HEK293 (cell line): ENCODE measurements around the gene RAB9A.
"Not testable (repeated sequence)": the region's sequence is repeated elsewhere in the genome, so short reads cannot be mapped to it uniquely, and the experiment has no call there.

Source experiments
- ZBTB26 ChIP-seq: fragments of 450-650 bp; formaldehyde crosslinking; optimal IDR thresholded peaks from 2 replicates; pipeline ENCODE3; 2016; ENCODE audit warnings: missing biosample characterization, mild to moderate bottlenecking, missing genetic modification characterization
- ZNF221 ChIP-seq: fragments of 450-650 bp; formaldehyde crosslinking; IDR thresholded peaks from 2 replicates; pipeline ENCODE4 v1.5.1; 2017; ENCODE audit warnings: missing biosample characterization, missing genetic modification characterization, borderline replicate concordance
- ZNF677 ChIP-seq: fragments of 450-650 bp; IDR thresholded peaks from 2 replicates; pipeline ENCODE4 v1.5.0; 2018; ENCODE audit warnings: missing biosample characterization, mild to moderate bottlenecking, missing genetic modification characterization, moderate library complexity
- TF ChIP-seq, protein P1 (sequence below): fragments of 450-650 bp; formaldehyde crosslinking; IDR thresholded peaks from 2 replicates; pipeline ENCODE4 v1.5.1; 2016; ENCODE audit warnings: missing biosample characterization, missing genetic modification characterization
- TF ChIP-seq, protein P2 (sequence below): fragments of 450-650 bp; formaldehyde crosslinking; IDR thresholded peaks from 2 replicates; pipeline ENCODE4 v1.5.1; 2016; ENCODE audit warnings: missing biosample characterization, missing genetic modification characterization, low read depth

DNA sequence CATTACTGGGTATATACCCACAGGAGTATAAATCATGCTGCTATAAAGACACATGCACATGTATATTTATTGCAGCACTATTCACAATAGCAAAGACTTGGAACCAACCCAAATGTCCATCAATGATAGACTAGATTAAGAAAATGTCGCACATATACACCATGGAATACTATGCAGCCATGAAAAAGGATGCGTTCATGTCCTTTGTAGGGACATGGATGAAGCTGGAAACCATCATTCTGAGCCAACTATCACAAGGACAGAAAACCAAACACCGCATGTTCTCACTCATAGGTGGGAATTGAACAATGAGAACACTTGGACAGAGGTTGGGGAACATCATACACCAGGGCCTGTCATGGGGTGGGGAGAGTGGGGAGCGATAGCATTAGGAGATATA is 9.2 kb upstream of the RAB9A start:
- TF ChIP-seq ZNF221; ZBTB26 (tag by site-specific recombination); ZNF677 (tag by site-specific recombination): not testable (repeated sequence)
- TF ChIP-seq, protein P1, sequence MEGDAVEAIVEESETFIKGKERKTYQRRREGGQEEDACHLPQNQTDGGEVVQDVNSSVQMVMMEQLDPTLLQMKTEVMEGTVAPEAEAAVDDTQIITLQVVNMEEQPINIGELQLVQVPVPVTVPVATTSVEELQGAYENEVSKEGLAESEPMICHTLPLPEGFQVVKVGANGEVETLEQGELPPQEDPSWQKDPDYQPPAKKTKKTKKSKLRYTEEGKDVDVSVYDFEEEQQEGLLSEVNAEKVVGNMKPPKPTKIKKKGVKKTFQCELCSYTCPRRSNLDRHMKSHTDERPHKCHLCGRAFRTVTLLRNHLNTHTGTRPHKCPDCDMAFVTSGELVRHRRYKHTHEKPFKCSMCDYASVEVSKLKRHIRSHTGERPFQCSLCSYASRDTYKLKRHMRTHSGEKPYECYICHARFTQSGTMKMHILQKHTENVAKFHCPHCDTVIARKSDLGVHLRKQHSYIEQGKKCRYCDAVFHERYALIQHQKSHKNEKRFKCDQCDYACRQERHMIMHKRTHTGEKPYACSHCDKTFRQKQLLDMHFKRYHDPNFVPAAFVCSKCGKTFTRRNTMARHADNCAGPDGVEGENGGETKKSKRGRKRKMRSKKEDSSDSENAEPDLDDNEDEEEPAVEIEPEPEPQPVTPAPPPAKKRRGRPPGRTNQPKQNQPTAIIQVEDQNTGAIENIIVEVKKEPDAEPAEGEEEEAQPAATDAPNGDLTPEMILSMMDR = not testable (repeated sequence)
- TF ChIP-seq, protein P2, sequence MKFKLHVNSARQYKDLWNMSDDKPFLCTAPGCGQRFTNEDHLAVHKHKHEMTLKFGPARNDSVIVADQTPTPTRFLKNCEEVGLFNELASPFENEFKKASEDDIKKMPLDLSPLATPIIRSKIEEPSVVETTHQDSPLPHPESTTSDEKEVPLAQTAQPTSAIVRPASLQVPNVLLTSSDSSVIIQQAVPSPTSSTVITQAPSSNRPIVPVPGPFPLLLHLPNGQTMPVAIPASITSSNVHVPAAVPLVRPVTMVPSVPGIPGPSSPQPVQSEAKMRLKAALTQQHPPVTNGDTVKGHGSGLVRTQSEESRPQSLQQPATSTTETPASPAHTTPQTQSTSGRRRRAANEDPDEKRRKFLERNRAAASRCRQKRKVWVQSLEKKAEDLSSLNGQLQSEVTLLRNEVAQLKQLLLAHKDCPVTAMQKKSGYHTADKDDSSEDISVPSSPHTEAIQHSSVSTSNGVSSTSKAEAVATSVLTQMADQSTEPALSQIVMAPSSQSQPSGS (tag by site-specific recombination) = not testable (repeated sequence)
